HEK293 (cell line): ENCODE data around the gene SMYD1.

ENCODE experiments used
- REPIN1 ChIP-seq: fragments of 450-650 bp; formaldehyde crosslinking; IDR thresholded peaks from 2 replicates; pipeline ENCODE4 v1.5.1; 2017; ENCODE audit warnings: missing biosample characterization, missing genetic modification characterization, low read depth
- ZSCAN23 ChIP-seq: fragments of 450-650 bp; formaldehyde crosslinking; IDR thresholded peaks from 2 replicates; pipeline ENCODE4 v1.5.1; 2016; ENCODE audit warnings: missing biosample characterization, missing genetic modification characterization
- TF ChIP-seq, protein P1 (sequence below): fragments of 450-650 bp; formaldehyde crosslinking; IDR thresholded peaks from 2 replicates; pipeline ENCODE4 v1.5.1; 2016; ENCODE audit warnings: missing biosample characterization, missing genetic modification characterization
- TF ChIP-seq, protein P2 (sequence below): fragments of 450-650 bp; formaldehyde crosslinking; IDR thresholded peaks from 2 replicates; pipeline ENCODE4 v1.5.1; 2016; ENCODE audit warnings: missing biosample characterization, missing genetic modification characterization

DNA sequence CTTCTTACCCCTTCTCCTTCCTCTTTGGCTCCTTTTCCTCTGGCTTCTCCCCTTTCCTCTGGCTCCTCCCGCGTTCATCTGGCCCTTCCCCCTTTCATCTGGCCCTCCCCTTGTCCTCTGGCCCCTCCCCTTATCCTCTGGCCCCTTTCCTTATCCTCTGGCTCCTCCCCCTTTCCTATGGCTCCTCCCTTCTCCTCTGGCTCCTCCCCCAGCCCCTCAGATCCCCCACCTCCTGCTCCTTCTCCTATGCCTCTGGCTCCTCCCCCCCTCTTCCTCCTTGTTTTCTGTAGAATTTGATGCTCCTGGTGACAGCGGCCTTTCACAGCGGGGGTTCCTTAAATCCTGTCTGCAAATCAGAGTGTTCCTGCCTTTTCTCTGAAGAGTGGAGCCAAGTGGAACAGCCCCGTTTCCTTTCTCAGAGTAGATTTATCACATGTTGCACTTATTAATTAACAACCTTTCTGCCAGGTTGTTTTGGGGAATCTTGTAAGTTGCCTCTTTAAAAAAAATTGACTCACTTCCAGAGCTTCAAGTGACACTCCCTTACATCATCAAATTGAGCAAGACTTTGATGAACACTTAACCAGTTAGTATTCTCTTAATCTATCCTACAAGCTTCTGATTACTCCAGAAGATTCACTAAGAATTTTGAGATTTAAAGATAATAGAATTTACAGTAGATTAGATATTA lies 32.3 kb downstream of the SMYD1 start:
- TF ChIP-seq, protein P1, sequence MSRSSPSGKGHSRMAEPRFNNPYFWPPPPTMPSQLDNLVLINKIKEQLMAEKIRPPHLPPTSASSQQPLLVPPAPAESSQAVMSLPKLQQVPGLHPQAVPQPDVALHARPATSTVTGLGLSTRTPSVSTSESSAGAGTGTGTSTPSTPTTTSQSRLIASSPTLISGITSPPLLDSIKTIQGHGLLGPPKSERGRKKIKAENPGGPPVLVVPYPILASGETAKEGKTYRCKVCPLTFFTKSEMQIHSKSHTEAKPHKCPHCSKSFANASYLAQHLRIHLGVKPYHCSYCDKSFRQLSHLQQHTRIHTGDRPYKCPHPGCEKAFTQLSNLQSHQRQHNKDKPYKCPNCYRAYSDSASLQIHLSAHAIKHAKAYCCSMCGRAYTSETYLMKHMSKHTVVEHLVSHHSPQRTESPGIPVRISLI (tag by site-specific recombination) = no peak
- TF ChIP-seq REPIN1 (tag by site-specific recombination) (no peak), ZSCAN23 (tag by site-specific recombination) (no peak)
- TF ChIP-seq, protein P2, sequence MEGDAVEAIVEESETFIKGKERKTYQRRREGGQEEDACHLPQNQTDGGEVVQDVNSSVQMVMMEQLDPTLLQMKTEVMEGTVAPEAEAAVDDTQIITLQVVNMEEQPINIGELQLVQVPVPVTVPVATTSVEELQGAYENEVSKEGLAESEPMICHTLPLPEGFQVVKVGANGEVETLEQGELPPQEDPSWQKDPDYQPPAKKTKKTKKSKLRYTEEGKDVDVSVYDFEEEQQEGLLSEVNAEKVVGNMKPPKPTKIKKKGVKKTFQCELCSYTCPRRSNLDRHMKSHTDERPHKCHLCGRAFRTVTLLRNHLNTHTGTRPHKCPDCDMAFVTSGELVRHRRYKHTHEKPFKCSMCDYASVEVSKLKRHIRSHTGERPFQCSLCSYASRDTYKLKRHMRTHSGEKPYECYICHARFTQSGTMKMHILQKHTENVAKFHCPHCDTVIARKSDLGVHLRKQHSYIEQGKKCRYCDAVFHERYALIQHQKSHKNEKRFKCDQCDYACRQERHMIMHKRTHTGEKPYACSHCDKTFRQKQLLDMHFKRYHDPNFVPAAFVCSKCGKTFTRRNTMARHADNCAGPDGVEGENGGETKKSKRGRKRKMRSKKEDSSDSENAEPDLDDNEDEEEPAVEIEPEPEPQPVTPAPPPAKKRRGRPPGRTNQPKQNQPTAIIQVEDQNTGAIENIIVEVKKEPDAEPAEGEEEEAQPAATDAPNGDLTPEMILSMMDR (tag by site-specific recombination) = no peak
